HL-60 (cell line): ENCODE measurements around the gene FBH1.

Experiments used
- DNase-seq, 2 experiments: peaks; one replicate each; pipeline ENCODE4 v3.0.0-alpha.2; 2010 to 2020; ENCODE audit warnings: low read depth in 1 of 2, low spot score in 1 of 2
- H3K27ac ChIP-seq: fragments of 250-450 bp; sonication (Bioruptor Pico); replicated peaks from 2 replicates; pipeline ENCODE4 v1.5.1; 2020; ENCODE audit warnings: mild to moderate bottlenecking, moderate library complexity
- H3K27me3 ChIP-seq: fragments of 250-450 bp; sonication (Bioruptor Pico); 2 replicates; pipeline ENCODE4 v1.5.1; 2021; ENCODE audit warnings: mild to moderate bottlenecking, moderate library complexity; ENCODE audit not compliant: insufficient read depth, poor library complexity, severe bottlenecking
- H3K4me3 ChIP-seq: replicated peaks from 2 replicates; pipeline ENCODE4 v1.5.1; 2011; ENCODE audit warnings: mild to moderate bottlenecking, control low read depth, low read length; ENCODE audit not compliant: insufficient read depth
- GABPA ChIP-seq: IDR thresholded peaks from 2 replicates; pipeline ENCODE4 v1.6.1; 2012; ENCODE audit warnings: low read depth
- POLR2AphosphoS5 ChIP-seq: IDR thresholded peaks from 2 replicates; pipeline ENCODE4 v1.6.1; 2012; ENCODE audit warnings: low read depth
- REST ChIP-seq: IDR thresholded peaks from 2 replicates; pipeline ENCODE4 v1.6.1; 2012; ENCODE audit warnings: low read depth; ENCODE audit not compliant: insufficient replicate concordance
- SPI1 ChIP-seq: IDR thresholded peaks from 2 replicates; pipeline ENCODE4 v1.6.1; 2012; ENCODE audit warnings: low read depth, mild to moderate bottlenecking, borderline replicate concordance
- TF ChIP-seq, protein P1 (sequence below): IDR thresholded peaks from one replicate; pipeline ENCODE4 v1.5.1; 2011; ENCODE audit warnings: low read length, control low read depth, inconsistent platforms; ENCODE audit not compliant: insufficient read depth

FBH1 gene

DNA sequence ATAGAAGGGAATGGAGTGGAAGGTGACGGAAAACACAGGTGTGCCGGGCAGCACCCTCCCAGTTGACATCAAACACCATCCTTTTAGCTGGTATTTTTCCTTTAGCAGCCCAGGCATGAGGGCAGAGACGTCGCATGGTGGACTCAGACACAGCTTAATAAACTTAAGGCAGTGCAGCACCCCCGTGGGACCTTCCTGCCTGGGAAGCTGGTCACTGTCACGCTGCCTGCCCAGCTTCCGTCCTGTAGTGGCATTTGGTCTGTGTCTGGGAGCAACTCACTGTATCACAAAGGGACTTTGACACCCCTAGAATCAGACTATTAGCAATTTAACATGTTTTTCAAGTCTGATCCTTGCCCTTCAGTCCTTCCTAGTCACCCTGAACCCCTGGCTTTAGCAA is 51.5 kb downstream of the FBH1 start:
- TF ChIP-seq REST (no peak), GABPA (no peak), POLR2AphosphoS5 (no peak), SPI1 (no peak)
- TF ChIP-seq, protein P1, sequence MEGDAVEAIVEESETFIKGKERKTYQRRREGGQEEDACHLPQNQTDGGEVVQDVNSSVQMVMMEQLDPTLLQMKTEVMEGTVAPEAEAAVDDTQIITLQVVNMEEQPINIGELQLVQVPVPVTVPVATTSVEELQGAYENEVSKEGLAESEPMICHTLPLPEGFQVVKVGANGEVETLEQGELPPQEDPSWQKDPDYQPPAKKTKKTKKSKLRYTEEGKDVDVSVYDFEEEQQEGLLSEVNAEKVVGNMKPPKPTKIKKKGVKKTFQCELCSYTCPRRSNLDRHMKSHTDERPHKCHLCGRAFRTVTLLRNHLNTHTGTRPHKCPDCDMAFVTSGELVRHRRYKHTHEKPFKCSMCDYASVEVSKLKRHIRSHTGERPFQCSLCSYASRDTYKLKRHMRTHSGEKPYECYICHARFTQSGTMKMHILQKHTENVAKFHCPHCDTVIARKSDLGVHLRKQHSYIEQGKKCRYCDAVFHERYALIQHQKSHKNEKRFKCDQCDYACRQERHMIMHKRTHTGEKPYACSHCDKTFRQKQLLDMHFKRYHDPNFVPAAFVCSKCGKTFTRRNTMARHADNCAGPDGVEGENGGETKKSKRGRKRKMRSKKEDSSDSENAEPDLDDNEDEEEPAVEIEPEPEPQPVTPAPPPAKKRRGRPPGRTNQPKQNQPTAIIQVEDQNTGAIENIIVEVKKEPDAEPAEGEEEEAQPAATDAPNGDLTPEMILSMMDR, result no peak
- H3K4me3 ChIP-seq, result no peak overlapping the region
- no peaks in the 10 kb centered on the region for H3K27me3 ChIP-seq
- no peak for DNase-seq
- H3K27ac ChIP-seq, result no peak overlapping the region

- DNase-seq, result no peak
- no peak for TF ChIP-seq GABPA
- no peak for TF ChIP-seq REST
- no peak for TF ChIP-seq SPI1
- TF ChIP-seq POLR2AphosphoS5, result no peak
- TF ChIP-seq, protein P1, result no peak
- Histone ChIP-seq H3K4me3 (no peak overlapping the region), H3K27me3 (no peaks in the 10 kb centered on the region), H3K27ac (no peak overlapping the region)
Observed at GRCh38 chr10:5942001-5942400, 52.0 kb downstream of the FBH1 start.

- no peak for TF ChIP-seq SPI1
- TF ChIP-seq, protein P1, result no peak
- TF ChIP-seq POLR2AphosphoS5, result no peak
- TF ChIP-seq REST, result no peak
- TF ChIP-seq GABPA, result no peak
- DNase-seq, result no peak
- no peak overlapping the region for H3K27ac ChIP-seq
- H3K4me3 ChIP-seq, result no peak overlapping the region
- H3K27me3 ChIP-seq, result no peaks in the 10 kb centered on the region
Observed at GRCh38 chr10:5942474-5942873, 52.4 kb downstream of the FBH1 start.
